ENCODE data around the gene MAN2B2. TPM values are rescaled to one million over a fixed set of nuclear protein-coding genes. Genes with fewer than 3 reads are reported as not detected.

Gene MAN2B2
- 30.9 and 36.2 TPM in 2 replicates for total RNA-seq (2022)
- percentile 45 among the genes with signal in this experiment for Bru-seq, nascent RNA
- BruChase-seq, experiment 1, labeled RNA remaining after a 6-hour chase: percentile 58 among the genes with signal in this experiment
- BruChase-seq, experiment 2, labeled RNA remaining after a 2-hour chase: percentile 48 among the genes with signal in this experiment
- long read RNA-seq, partial matches to known transcripts: 169 of 172 reads
- long read RNA-seq, other reads (novel, unspliced or antisense): 3 of 172 reads

- no TSS peak for BruUV-seq (replicated peaks)
- Mint-ChIP-seq H3K27me3 (ENCODE audit: unreplicated experiment) (peaks cover 32% of the 10 kb centered on the region), H3K4me3 (ENCODE audit: low read depth, unreplicated experiment) (peak within 1 kb of the TSS; percentile 72), H3K9me3 (ENCODE audit: low read depth, unreplicated experiment) (peaks cover 2% of the 10 kb centered on the region), H3K27ac (ENCODE audit: unreplicated experiment) (peak within 1 kb of the TSS; percentile 22), H3K4me1 (ENCODE audit: low read depth, unreplicated experiment) (no peaks in the 10 kb centered on the region), H3K36me3 (ENCODE audit: insufficient read depth, unreplicated experiment) (peaks cover 24% of the 10 kb centered on the region)
- peak; percentile 92 for DNase-seq
- CTCF ChIA-PET: interaction anchor here (0.6 to 1.1 kb wide), 4 partner anchors 17 to 1931 kb away, joined by 3 to 4 read pairs (median 3); no protein-coding TSS in a partner anchor
- intact Hi-C loops (cut with micrococcal nuclease; ENCODE audit: unreplicated experiment): no loop called here
- TF ChIP-seq CTCF (IDR thresholded peaks at IDR 0.05; ENCODE audit: unreplicated experiment): no peak
Observed at GRCh38 chr4:6574747-6575502, at the start of gene MAN2B2. MAN2B2 (plus strand) TSS chr4:6575189; CDS start chr4:6575211, 22 bp downstream.

DNA sequence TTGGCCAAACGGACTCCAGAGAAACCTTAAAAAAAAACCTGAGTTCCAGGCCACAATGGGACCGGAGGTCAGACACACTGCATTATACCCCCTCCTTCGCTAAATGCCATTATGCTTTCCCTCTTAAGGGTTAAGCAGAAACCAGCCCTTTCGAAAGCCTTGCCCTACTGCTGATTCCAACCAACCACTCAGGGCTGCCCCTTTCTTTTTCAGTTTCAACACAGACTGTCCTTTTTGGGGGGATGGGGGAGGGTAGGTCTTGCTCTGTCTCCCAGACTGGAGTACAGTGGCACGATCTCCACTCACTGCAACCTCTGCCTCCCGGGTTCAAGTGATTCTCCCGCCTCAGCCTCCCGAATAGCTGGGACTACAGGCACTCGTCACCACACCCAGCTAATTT is 49.5 kb upstream of the MAN2B2 start:
- DNase-seq: no peak
- CTCF ChIA-PET: no interaction called here
- no peaks in the 10 kb centered on the region for H3K4me1 Mint-ChIP-seq (ENCODE audit: low read depth, unreplicated experiment)
- no peaks in the 10 kb centered on the region for H3K36me3 Mint-ChIP-seq (ENCODE audit: insufficient read depth, unreplicated experiment)
- H3K27ac Mint-ChIP-seq (ENCODE audit: unreplicated experiment): no peak overlapping the region
- no peak overlapping the region for H3K4me3 Mint-ChIP-seq (ENCODE audit: low read depth, unreplicated experiment)
- intact Hi-C loops (cut with micrococcal nuclease; ENCODE audit: unreplicated experiment): no loop called here
- BruUV-seq (replicated peaks): no TSS peak
- TF ChIP-seq CTCF (IDR thresholded peaks at IDR 0.05; ENCODE audit: unreplicated experiment): no peak
- H3K9me3 Mint-ChIP-seq (ENCODE audit: low read depth, unreplicated experiment): no peaks in the 10 kb centered on the region
- peaks cover 5% of the 10 kb centered on the region for H3K27me3 Mint-ChIP-seq (ENCODE audit: unreplicated experiment)

DNA sequence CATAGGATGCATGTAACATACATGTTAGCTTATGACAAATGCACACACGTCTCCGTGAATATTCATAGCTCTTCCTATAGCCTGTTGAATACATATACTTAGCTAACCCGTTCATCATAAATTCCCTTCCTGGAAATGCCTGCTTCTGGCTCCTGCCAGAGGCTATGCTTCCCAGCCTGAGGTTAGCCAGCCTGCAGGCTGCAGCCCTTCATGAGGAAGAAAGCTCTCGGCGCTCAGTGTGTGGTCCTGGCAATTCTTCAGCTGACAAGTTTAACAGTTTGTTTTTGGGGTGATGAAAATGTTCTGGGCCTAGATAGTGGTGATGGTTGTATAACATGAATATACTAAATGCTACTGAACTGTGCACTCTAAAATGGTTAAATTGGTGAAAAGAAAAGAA is 48.8 kb upstream of the MAN2B2 start:
- CTCF ChIA-PET: no interaction called here

DNA sequence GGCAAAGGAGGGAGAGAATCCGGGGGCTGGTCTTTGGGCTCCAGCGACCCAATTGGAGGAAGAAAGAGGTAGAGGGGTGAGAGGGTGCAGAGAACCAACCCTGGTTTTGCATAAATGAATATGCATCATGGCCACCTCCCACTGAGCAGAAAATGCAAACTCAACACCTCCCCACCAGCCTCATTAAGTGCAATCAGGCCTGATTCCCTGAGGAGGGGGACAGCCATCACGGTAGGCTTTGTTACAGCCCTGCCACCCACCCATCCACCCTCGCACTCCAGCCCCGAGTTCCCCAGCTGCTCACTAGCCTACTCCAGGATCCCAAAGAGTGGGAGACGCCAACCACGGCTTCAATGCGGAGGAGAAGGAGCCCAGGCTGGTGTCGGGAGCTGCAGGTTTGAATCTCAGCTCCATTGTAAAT is 48.3 kb upstream of the MAN2B2 start:
- no peak overlapping the region for H3K27ac Mint-ChIP-seq (ENCODE audit: unreplicated experiment)
- no peaks in the 10 kb centered on the region for H3K4me1 Mint-ChIP-seq (ENCODE audit: low read depth, unreplicated experiment)
- no peaks in the 10 kb centered on the region for H3K27me3 Mint-ChIP-seq (ENCODE audit: unreplicated experiment)
- no peak for DNase-seq
- TF ChIP-seq CTCF (IDR thresholded peaks at IDR 0.05; ENCODE audit: unreplicated experiment): no peak
- no peaks in the 10 kb centered on the region for H3K9me3 Mint-ChIP-seq (ENCODE audit: low read depth, unreplicated experiment)
- no peaks in the 10 kb centered on the region for H3K36me3 Mint-ChIP-seq (ENCODE audit: insufficient read depth, unreplicated experiment)
- intact Hi-C loops (cut with micrococcal nuclease; ENCODE audit: unreplicated experiment): no loop called here
- CTCF ChIA-PET: no interaction called here
- no TSS peak for BruUV-seq (replicated peaks)
- no peak overlapping the region for H3K4me3 Mint-ChIP-seq (ENCODE audit: low read depth, unreplicated experiment)

More for the DNA sequence above, 48.8 kb upstream of the MAN2B2 start:
- BruUV-seq (replicated peaks): no TSS peak
- no peaks in the 10 kb centered on the region for H3K36me3 Mint-ChIP-seq (ENCODE audit: insufficient read depth, unreplicated experiment)
- no peaks in the 10 kb centered on the region for H3K4me1 Mint-ChIP-seq (ENCODE audit: low read depth, unreplicated experiment)
- H3K9me3 Mint-ChIP-seq (ENCODE audit: low read depth, unreplicated experiment): no peaks in the 10 kb centered on the region
- no peaks in the 10 kb centered on the region for H3K27me3 Mint-ChIP-seq (ENCODE audit: unreplicated experiment)
- intact Hi-C loops (cut with micrococcal nuclease; ENCODE audit: unreplicated experiment): no loop called here
- H3K4me3 Mint-ChIP-seq (ENCODE audit: low read depth, unreplicated experiment): no peak overlapping the region
- DNase-seq: no peak
- no peak overlapping the region for H3K27ac Mint-ChIP-seq (ENCODE audit: unreplicated experiment)
- TF ChIP-seq CTCF (IDR thresholded peaks at IDR 0.05; ENCODE audit: unreplicated experiment): no peak
